HG02588 (cell line): Measurements from ENCODE around the gene SDHC.

Experiments used
- ATAC-seq: cut with Tn5 transposase; IDR thresholded peaks from one replicate; pipeline ENCODE4 v1.9.1; 2021; ENCODE audit warnings: mild to moderate bottlenecking, moderate library complexity; ENCODE audit not compliant: unreplicated experiment

SDHC gene, protein sequence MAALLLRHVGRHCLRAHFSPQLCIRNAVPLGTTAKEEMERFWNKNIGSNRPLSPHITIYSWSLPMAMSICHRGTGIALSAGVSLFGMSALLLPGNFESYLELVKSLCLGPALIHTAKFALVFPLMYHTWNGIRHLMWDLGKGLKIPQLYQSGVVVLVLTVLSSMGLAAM

DNA sequence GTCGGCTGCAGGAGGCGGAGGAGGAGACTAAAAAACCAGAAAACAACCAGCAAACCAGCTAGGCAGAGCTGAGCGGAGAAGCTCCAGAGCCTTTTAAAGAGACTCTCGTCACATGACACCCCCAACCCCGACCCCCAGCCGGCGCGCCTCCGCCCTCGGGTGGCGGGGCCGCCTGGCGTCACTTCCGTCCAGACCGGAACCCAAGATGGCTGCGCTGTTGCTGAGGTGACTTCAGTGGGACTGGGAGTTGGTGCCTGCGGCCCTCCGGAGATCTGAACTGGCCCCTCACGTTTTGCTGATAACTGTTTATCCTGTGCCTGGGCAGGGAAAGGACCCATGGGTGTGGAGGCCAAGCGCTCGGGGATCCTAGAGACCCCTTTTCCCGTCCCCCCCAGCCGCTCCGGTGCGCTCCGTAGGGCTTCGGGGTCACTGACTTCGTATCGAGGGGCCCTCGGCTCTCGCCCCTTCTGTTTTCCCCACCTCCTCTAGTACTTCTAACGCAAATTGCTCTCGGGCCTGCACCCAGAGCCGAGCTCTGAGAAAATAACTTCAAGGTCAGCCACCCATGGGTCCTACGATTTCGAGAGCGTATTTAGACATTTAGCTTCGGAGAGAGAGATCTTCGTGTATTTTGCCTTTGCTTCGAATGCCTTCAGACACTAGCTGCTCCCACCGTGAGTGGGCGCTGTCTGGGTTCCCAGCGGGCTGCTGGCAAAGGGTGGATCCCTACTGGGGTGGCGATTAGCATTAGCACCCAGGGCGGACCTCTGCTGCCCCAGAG is at the start of gene SDHC:
Gene SDHC, plus strand, starts transcription at position 181 of the 781 bp plus-strand sequence. Its CDS starts 25 bp downstream, at position 206.
- ATAC-seq: peak; percentile 92

DNA sequence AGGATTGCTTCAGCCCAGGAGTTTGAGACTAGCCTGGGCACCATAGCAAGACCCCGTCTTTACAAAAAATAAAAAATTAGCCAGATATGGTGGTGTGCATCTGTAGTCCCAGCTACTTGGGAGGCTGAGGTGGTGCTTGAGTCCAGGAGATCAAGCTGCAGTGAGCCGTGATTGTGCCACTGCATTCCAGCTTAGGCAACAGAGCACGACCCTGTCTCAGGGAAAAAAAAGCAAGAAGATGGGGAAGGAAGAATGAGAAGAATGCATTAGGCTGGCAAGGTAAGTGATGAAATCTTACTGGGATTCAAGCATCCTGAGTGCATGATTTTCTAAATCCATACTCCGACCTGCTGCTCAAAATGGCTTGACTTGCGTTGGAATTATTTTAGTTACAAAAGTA is 48.9 kb upstream of the SDHC start:
- no peak for ATAC-seq

DNA sequence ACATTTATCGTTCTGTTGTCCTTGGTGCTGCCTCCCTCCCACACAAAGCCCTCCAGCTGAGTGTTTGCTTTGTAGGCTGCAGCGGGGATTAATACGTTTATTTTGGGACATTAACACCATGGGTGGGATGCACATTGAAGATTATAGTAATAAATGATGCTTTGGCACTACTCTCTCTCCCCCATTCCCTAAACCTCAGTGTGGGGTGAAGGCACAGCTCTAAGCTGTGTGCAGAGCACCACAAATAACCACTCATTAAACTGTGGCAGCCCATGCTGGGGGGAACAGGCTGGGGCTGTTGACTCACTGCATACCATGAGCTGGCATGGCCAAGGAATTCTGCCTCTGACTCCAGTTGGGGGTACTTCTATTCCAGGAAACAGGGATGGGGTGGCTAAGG is 48.0 kb upstream of the SDHC start:
- ATAC-seq: no peak

DNA sequence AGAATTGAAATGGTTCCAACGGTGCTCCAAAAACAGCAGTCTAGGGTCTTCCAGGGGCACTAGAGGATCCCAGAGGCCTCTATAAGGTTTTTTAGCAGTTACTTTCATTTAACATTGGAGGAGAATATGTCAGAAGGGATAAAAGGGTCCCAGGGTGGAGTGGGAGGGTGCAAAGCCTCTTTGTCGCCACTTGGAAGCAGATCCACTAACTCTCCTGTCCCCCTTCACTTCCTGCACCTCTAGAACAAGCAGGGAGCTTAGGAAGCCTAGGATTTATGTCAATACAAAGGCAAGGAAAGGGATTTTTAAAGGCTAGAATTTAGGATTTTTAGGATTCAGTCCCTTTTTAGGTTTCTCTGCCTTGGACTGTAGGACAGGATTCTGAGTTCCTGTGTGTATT is 47.3 kb upstream of the SDHC start:
- ATAC-seq: no peak

DNA sequence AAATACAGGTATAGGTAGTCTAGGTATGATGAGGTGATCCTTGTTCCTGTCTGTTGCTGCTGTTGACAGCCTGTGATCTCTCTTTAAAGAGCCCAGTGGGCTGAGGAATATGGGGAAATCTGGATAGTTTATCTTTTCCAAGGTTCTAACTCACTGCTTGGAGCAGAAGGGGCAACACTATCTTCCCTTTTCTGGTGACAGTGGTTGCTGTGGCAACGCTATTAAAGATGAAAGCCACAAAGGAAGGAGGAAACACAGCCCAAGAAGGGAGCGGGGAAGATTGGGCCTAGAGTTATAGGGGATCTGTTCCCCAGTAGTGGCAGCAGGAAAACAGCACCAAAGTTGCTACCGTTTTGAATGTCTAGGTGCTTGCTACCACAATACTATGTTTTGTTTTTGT is 46.9 kb upstream of the SDHC start:
- ATAC-seq: no peak

DNA sequence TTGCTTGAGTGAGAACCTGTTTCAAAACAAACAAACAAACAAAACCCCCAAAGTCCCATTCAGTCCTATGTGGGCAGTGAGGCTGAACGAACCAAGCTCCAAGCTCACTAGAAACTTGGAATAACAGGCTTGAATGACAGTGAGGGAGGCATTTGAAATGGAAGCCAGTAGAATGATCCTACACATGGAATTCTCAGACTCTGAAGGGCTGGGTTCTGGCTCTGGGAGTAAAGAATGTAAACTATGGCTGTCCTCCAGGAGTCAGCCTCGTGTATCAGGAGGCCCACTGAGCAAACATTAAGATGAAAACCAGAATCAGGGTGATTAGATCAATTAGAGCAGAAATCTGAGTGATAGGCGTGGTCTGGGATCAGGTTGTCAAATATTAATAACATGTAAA is 40.8 kb upstream of the SDHC start:
- no peak for ATAC-seq

DNA sequence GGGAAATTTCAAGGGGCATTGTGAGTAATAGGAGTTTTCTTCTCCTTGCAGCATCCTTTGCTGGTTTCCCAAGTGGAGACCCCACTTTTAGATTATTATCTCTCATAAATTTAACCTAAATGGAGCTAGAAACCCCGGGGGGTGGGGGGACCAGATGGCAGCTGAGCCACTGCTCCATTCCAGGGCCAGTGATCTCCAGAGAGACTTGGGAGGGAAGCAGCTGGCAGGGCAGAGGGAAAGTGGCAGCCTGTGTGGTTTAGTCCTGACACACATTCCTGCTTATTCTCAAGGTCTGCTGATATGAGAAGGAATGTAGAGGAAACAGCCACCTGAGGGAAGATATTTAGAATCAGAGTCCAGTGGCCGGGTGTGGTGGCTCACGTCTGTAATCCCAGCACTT is 39.3 kb upstream of the SDHC start:
- no peak for ATAC-seq

DNA sequence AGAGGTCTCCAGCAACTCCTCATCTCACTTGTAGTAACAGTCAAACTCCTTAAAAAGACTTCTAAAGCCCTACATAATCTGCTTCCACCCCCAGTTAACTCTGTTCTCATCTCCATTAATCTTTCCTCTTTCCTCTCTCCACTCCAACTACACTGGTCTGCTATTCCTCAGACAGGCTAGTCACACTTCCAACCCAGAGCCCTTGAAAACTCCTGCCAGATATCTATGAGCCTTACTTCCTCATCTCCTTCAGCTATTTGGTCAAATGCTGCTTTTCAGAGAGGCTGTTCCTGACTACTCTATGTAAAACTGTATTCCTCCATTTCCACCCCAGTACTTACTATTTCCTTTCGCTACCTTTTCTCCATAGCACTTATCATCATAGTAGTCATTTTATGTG is 31.2 kb upstream of the SDHC start:
- ATAC-seq: no peak

DNA sequence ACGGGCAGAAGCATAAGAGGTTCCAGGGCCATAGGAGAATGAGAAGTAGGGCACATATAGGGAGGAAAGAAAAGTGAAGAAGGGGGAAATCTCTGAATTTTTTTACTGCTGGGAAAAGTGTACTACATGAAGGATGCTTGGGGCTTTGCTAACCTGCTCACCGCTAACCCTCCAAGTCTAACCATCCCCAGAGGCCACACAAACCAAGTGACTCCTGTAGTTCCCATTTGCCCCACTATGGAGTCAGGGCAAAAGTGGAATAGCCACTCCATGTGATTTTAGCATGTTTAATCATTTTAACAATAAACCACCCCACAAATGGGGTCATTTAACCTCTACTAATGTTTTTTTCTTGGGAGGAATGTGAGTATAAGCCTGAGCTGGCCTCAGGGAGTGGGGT is 29.1 kb upstream of the SDHC start:
- ATAC-seq: no peak

DNA sequence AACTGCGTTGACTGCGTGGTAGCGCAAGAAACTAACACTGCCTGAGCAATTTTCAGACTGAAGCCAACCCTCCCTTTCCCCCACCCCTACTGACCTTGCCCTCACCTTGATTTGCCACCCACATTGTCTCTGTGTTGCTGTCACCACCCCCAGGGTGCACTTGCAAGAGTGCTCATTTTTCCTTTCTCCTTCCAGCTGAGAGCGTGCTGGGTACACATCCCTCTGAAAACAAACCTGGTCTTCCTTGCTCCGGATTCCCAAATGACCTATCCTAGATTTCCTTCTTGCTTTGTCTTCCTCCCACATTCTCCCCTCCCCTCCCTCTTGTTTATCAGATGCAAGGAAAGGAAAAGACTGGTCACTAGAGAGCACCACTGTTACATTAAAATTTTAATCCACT is 28.7 kb upstream of the SDHC start:
- ATAC-seq: no peak

DNA sequence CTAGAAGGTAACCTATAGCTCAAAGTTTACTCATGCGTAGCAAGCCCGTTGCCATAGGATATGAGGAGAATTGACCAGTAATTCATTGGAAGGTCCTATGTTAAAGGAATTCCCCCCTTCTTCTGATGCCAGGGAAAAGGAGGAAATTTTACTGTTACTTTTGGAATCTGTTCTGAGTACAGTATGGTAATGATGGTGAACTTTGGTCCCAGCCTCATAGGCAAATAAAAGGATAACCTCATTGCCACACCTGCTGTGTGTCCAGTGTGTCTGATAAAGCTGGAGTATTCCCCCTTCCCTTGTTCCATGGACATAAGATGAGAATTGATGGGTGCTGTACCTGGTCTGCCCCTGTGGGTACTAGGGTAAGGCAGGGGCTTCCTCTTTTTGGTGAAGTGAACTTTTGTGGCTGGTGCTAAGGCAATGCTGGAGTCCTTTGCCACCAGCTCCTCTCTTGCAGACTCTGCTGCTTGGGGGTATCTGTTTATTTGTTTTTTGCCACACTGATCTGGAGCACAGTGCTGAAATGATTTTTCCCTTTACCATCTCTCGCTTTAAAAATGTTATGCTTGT is 26.6 kb upstream of the SDHC start:
- no peak for ATAC-seq

DNA sequence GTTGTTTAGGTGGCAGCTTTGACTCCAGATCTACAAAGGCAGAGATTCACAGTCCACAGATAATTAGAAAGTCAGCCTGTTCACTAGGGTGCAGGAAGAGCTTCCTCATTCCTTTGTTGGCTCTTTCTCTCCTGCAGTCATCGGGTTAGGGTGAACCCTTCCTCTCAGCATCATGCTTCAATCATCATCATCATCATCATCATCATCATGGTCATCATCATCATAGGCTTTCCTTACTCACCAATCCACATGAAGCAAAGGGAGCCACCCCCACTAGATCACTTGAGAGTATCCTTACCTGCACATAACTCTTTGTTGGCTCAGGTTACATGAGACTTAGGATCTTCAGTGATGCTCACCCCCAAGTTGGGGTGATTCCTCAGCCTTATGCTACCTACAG is 23.4 kb upstream of the SDHC start:
- ATAC-seq: no peak

DNA sequence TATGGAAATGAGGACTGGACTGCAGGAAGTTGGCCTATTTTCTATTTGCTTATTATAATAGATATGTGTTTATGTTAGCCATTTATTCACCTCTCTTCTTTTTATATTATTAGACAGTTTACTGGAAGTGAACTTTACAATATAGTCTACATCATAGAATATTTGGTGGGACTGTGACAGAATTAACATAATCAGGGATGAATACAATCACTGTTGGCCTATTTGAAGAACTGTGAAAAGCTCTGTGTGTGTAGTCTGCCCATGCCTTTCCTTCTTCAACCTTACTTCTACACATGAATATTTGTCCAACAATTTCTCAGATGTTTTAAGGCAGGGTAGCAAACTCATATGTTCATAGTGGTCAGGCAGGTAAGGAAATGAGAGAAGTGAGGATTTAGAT is 16.8 kb upstream of the SDHC start:
- no peak for ATAC-seq

DNA sequence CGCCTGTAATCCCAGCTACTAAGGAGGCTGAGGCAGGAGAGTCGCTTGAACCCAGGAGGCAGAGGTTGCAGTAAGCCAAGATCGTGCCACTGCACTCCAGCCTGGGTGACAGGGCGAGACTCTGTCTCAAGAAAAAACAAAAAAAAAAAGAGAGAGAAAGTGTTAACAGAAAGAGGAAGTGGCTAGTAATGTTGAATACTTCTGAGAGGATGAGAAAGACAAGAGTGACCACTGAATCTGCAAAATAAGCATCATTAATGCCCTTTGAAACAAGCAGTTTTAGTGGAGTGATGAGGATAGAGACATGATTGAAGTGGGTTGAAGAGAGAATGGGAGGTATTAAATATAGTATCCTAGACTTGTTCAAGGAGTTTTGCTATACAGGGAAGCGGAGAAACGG is 16.1 kb upstream of the SDHC start:
- ATAC-seq: no peak

DNA sequence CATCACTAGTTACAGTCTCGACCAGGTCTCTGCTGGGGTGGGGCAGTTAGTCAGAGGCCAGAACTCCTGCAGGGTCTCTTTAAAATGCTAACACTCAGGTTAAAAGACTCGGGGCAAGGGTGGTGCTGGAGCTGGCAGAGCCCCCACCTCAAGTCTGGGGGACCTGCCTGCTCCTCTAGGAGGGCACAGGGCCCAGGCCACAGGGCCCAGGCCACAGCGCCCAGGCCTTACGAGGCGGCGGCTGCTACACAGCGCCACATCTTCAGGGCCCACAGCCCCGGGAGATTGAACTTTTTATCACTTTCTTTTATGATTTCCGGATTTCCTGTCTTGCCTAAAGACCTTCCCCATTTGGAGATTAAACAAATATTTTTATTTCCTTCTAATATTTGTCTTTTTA is 14.8 kb upstream of the SDHC start:
- no peak for ATAC-seq

DNA sequence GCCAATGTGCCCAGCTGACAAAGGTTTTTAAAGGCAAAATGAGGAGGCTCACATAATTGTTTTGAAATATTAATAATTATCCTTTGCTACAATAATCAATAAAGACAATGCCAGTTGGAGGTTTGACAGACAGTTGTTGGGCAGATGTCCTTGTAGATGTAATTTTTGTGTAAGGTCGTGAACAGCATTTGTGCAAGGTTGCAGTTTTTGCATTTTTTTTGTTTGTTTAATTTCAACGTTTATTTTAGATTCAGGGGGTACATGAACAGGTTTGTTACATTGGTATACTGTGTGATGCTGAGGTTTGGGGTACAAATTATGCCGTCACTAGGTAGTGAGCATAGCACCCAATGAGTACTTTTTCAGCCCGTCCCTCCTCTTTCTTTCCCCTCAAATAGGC is 13.7 kb upstream of the SDHC start:
- ATAC-seq: no peak

DNA sequence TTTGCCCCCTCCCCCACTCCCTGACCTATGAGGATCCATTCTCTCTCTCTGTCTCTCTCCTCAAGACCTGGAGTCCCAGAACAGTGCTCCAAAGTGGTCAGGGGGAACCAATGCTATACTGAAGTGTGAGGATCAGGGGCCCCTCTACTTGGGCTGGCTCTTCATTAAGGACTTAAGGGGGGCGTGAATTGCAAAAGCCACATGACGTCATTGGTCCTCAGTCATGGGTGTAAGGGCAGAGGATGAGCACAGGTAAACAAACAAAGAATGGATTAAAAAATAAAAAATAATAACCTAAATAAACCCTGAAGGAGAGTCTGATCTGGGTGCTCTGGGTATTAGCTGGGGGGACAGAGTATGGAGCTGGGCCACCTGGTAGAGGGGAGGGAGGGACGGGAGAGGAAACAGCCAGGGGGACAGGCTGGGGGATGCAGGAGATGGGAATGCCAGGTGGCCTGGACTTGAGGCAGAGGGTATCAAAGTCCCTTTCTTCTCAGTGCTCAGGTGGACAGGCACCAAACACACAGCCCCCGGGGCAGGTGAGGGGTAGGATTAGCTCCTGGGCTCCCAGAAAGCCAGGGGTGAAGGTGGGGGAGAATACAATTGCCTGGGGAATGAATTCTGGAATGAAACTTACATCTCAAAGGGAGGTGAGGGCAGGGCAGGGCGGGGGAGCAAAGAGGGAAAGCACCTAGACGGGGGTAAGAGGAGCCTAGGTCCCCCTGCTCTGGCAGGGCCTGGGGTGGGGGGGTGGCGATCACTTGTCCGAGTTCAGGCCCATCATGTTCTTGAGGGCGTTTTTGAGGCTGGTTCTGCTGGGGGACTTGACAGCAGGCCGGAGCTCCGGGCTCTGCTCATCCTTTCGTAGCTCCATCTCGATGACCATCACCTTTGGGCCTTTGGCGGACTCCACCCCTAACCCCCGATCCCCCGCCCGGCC is 9.0 kb upstream of the SDHC start:
- ATAC-seq: no peak

DNA sequence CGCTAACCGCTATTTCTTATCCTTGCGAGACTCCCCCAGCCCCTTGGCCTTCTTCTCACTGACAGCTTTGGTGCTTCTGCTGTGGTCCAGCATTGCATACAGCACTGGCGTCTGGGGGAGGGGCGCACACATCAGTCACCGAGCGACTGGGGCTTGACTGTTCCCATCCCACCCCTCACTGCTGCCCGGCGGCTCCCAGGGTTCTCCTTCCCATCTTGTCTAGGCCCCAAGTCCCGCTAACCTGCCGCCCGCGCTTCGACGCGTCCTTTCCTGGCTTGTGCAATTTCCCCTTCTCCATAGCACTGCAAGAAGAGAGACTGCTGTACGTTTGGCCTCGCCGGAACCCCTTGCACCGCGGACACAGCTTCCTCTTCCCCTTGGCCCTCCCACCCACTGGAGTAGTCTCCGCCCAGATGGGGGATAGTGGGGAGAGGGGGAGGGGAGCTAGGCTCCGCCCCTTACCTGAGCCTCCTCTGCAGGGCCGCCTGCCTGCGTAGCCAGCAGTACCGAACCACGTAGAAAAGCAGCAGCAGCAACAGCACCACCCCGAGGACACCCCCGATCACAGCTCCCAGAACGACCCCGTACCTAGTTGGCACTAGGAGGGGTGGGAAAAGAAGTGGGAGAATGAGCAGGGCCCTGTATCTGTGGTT is 8.2 kb upstream of the SDHC start:
- ATAC-seq: peak; percentile 74

DNA sequence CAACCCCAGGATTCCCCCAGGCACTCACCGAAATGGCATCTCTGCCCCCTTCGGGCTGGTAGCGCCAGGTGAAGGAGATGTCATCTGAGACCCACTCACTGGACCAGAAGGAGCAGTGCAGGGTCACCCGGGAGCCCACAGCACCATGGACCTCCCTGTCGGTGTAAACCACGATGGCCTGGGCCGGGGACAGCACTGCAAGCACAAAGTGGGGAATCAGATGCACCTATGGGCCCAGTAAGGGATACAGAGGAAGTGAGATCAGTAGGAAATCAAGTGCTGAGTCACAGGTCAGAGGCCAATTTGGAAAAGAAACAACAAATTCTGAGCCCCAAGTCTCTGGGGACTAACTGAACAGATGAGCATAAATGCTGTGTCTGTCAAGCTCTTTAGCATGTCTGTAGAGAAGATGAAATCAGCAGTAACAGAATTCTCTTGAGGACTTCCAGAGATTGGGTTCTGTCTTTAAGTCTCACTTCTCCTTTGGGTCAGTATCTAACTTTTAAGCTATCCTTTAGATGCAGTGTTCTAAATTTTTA is 6.9 kb upstream of the SDHC start:
- ATAC-seq: no peak

DNA sequence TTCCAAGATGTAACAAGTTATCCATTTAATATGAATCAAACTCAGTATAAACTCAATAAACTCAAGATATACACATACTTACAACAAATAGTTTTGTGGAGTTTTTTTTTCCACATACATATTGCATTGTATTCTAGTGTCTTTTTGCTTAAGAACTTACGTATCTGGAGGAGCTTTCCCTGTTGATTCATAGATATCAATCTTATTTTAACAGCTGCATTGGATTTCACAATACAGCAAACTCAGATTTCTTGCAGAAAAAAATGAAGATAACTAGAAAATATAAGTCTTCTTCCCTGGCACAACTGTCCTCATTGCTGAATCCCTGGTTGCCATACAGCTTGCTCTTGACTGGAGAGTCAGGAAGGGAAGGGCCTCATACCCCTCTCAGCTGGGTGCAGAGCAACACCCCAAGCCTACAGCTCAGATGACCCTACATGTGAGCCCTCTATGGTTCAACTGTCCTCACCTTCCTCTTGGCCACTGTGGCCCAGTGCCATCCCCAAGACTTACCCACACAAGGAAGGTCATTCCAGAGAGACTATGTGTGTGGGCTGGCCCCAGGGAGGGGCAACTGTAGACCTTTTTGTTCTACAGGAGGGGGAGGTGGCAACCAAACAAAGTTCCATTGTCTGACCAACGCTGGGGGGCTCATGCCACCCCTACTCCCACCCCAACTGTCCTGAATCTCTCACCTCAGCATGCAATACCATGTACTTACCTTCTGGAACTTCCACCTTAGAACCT is 6.1 kb upstream of the SDHC start:
- no peak for ATAC-seq
